ENCODE measurements around the gene KDM1A. TPM values are rescaled to one million over a fixed set of nuclear protein-coding genes. Genes with fewer than 3 reads are reported as not detected.
A peak's percentile ranks its signal among the peaks of the same experiment; 100 is the strongest.

Gene KDM1A
- total and polyA plus RNA-seq, 9 of the 15 experiments (the other 6 are each of a cell fraction or from before 2014, with no cell fraction given), result 59.2 to 181 (median 168) TPM

DNA sequence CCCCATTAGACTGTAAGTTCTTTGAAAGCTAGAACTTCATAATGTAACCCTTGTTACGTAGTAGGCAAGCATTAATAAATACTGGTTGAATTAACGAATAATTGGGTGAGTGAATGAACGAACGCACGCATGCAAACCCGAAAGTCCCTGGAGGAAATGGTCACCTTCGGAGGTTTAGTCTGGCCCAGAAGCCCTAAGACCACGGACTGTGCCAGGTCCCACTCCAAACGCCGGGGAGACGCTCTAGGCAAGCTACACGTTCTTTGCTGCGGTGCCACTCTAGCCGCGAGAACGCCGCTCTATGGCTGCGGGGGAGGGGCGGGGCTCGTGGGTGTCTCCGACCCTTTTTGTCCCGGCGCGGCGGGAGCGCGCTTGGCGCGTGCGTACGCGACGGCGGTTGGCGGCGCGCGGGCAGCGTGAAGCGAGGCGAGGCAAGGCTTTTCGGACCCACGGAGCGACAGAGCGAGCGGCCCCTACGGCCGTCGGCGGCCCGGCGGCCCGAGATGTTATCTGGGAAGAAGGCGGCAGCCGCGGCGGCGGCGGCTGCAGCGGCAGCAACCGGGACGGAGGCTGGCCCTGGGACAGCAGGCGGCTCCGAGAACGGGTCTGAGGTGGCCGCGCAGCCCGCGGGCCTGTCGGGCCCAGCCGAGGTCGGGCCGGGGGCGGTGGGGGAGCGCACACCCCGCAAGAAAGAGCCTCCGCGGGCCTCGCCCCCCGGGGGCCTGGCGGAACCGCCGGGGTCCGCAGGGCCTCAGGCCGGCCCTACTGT, at the start of gene KDM1A (continued):
- peak; percentile 75; the same call in 1 of the 2 replicates for TF ChIP-seq ZBTB1 (CRISPR knock-in tag; IDR thresholded peaks at IDR 0.05; ENCODE audit: borderline replicate concordance, low read depth)
- TF ChIP-seq SP1 (CRISPR knock-in tag; IDR thresholded peaks at IDR 0.05), result peak; percentile 96
- peak; percentile 93 for TF ChIP-seq EP400 (IDR thresholded peaks at IDR 0.05)
- TF ChIP-seq L3MBTL2 (IDR thresholded peaks at IDR 0.05), result peak; percentile 96
- TF ChIP-seq ARID1B (IDR thresholded peaks at IDR 0.05), result peak; percentile 60
- TF ChIP-seq, protein P1, sequence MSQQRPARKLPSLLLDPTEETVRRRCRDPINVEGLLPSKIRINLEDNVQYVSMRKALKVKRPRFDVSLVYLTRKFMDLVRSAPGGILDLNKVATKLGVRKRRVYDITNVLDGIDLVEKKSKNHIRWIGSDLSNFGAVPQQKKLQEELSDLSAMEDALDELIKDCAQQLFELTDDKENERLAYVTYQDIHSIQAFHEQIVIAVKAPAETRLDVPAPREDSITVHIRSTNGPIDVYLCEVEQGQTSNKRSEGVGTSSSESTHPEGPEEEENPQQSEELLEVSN (IDR thresholded peaks at IDR 0.05; ENCODE audit: borderline replicate concordance in 1 of 2, extremely low read depth in 1 of 2, insufficient read depth in 1 of 2, insufficient read length in 1 of 2, low read depth in 1 of 2, low read length in 1 of 2, poor library complexity in 1 of 2, severe bottlenecking in 1 of 2), result peak; percentile 93 to 97
- TF ChIP-seq KLF13 (tag; IDR thresholded peaks at IDR 0.05; ENCODE audit: borderline replicate concordance, low read depth), result peak; percentile 86
- no peak for TF ChIP-seq ZNF3 (CRISPR knock-in tag; IDR thresholded peaks at IDR 0.05)
- TF ChIP-seq, protein P2, sequence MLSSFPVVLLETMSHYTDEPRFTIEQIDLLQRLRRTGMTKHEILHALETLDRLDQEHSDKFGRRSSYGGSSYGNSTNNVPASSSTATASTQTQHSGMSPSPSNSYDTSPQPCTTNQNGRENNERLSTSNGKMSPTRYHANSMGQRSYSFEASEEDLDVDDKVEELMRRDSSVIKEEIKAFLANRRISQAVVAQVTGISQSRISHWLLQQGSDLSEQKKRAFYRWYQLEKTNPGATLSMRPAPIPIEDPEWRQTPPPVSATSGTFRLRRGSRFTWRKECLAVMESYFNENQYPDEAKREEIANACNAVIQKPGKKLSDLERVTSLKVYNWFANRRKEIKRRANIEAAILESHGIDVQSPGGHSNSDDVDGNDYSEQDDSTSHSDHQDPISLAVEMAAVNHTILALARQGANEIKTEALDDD (IDR thresholded peaks at IDR 0.05), result peak; percentile 43; the same call in 1 of the 2 replicates
- peak; percentile 81; the same call in 1 of the 2 replicates for TF ChIP-seq FOXK1 (CRISPR knock-in tag; IDR thresholded peaks at IDR 0.05; ENCODE audit: borderline replicate concordance)
- no peak for TF ChIP-seq ZNF133 (CRISPR knock-in tag; IDR thresholded peaks at IDR 0.05)
- peak; percentile 64; the same call in 1 of the 2 replicates for TF ChIP-seq MTA1 (IDR thresholded peaks at IDR 0.05; ENCODE audit: borderline replicate concordance)
- TF ChIP-seq, protein P3, sequence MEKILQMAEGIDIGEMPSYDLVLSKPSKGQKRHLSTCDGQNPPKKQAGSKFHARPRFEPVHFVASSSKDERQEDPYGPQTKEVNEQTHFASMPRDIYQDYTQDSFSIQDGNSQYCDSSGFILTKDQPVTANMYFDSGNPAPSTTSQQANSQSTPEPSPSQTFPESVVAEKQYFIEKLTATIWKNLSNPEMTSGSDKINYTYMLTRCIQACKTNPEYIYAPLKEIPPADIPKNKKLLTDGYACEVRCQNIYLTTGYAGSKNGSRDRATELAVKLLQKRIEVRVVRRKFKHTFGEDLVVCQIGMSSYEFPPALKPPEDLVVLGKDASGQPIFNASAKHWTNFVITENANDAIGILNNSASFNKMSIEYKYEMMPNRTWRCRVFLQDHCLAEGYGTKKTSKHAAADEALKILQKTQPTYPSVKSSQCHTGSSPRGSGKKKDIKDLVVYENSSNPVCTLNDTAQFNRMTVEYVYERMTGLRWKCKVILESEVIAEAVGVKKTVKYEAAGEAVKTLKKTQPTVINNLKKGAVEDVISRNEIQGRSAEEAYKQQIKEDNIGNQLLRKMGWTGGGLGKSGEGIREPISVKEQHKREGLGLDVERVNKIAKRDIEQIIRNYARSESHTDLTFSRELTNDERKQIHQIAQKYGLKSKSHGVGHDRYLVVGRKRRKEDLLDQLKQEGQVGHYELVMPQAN (IDR thresholded peaks at IDR 0.05; ENCODE audit: borderline replicate concordance), result no peak
- no peak for TF ChIP-seq ETS2 (tag; IDR thresholded peaks at IDR 0.05; ENCODE audit: borderline replicate concordance, poor library complexity, severe bottlenecking)
- TF ChIP-seq LEF1 (IDR thresholded peaks at IDR 0.05), result peak; percentile 90
- TF ChIP-seq TFAM (CRISPR knock-in tag; conservative IDR thresholded peaks at IDR 0.05), result no peak
- TF ChIP-seq PHTF2 (CRISPR knock-in tag; IDR thresholded peaks at IDR 0.05), result no peak
- TF ChIP-seq TAL1 (IDR thresholded peaks at IDR 0.05), result peak; percentile 25
- TF ChIP-seq CSDE1 (IDR thresholded peaks at IDR 0.05), result 0 out of 4 replicates have a peak, but pooled peaks of 1 of the 2 experiments have one; percentile 52
- TF ChIP-seq ZNF57 (CRISPR knock-in tag; IDR thresholded peaks at IDR 0.05), result no peak
- TF ChIP-seq GATAD2B (IDR thresholded peaks at IDR 0.05; ENCODE audit: borderline replicate concordance), result peak; percentile 67
- no peak for TF ChIP-seq OTX1 (CRISPR knock-in tag; IDR thresholded peaks at IDR 0.05)
- no peak for TF ChIP-seq NFYB (IDR thresholded peaks at IDR 0.05; ENCODE audit: extremely low read depth, insufficient read length)
- no peak for TF ChIP-seq BRD4 (IDR thresholded peaks at IDR 0.05)

Measured in K562 (cell line).